GM12874 (cell line): Measurements from ENCODE around the gene NGB.

Experiments
- TF ChIP-seq, protein P1 (sequence below): IDR thresholded peaks from 2 replicates; pipeline ENCODE4 v1.5.1; 2011; ENCODE audit warnings: low read depth, mild to moderate bottlenecking, control low read depth, low read length, moderate library complexity; ENCODE audit not compliant: insufficient read depth

Gene NGB

DNA sequence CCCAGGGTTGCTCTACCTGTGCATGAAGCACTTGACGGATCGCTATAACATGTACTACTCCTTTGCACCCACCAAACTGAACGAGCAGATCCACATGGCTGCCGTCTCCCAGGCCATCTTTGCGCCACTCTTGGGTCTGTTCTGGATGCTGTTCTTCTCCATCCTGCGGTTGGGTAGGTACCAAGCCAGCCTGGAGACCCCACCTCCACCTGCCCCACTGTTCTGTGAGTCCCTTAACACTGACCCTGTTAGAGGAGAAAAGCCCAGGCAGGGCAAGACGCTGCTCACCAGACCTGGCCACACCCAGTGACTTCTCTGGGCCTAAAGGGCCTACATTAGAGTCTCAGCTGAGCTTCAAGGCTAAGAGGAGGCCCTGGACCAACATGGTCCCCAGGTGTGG is 21.7 kb downstream of the NGB start:
- TF ChIP-seq, protein P1, sequence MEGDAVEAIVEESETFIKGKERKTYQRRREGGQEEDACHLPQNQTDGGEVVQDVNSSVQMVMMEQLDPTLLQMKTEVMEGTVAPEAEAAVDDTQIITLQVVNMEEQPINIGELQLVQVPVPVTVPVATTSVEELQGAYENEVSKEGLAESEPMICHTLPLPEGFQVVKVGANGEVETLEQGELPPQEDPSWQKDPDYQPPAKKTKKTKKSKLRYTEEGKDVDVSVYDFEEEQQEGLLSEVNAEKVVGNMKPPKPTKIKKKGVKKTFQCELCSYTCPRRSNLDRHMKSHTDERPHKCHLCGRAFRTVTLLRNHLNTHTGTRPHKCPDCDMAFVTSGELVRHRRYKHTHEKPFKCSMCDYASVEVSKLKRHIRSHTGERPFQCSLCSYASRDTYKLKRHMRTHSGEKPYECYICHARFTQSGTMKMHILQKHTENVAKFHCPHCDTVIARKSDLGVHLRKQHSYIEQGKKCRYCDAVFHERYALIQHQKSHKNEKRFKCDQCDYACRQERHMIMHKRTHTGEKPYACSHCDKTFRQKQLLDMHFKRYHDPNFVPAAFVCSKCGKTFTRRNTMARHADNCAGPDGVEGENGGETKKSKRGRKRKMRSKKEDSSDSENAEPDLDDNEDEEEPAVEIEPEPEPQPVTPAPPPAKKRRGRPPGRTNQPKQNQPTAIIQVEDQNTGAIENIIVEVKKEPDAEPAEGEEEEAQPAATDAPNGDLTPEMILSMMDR, result no peak

DNA sequence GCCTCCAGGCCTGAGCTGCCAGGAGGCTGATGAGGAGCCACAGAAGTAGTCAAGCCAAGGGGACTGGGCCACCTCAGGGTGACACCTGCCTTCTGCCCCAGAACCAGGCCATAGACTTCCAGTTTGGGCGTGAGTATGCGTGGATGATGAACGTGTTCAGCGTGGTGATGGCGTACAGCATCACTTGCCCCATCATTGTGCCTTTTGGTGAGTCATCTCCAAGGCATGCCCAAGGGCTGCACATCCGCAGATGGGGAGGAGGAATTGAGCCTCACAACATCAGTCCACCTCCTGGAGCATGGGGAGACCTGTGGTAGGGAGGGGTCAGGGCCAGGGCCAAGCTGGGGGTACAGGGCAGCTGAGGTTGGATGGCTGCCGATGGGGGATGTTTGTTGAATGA is 22.3 kb downstream of the NGB start:
- TF ChIP-seq, protein P1, result no peak

DNA sequence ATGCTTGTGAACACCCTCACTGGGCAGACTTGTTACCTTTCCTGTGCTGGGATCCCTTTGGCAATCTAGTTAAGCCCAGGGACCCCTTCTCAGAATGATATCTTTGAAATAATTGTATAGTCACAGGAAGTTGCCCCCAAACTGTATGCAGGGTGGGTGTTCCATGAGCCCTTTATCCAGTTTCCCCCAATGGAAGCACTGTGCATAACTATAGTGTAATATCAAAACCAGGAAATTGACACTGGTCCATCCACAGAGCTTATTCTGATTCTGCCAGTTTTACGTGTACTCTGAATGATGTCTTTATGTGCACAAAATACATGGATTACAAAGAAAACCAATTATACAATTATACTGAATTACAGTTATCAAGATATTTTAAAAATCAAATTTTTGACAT is 24.2 kb downstream of the NGB start:
- TF ChIP-seq, protein P1, result no peak

DNA sequence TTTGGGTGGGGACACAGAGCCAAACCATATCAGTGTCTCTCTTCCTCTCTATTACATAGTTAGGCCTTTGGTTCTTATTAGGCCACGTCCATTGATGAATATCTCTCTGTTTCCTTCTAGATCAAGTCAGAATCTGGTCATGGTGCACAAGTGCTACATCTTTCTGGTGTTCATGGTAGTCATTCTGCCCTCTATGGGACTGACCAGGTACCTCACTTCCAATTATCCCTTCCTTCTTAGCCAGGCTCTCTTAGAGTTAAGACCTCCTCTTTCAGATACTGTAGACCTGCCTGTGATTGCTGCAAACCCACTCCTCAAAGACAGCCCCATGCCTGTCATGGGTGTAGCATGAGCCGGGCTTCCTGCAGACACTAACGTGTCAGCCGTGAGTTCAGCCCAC is 25.2 kb downstream of the NGB start:
- TF ChIP-seq, protein P1, result peak; percentile 11; the same call in 1 of the 2 replicates

DNA sequence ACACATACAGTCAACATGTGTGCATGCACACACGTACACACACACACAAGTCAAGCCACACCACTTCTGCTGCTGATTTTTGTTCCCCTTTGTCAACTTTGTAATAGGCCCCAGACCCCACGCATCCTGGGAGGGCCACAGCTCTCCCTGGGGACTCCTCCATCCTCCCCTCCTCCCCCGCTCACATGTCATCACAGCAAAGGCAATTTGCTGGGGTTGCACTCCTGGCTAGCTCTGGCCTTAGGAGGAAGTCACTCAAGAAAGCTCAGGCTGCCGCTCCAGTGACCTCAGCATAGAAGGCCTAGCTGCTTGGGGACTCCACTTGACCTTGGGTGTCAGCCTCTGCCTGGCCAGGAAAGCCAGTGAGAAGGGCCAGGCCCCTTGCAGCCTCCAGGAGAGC is 27.2 kb downstream of the NGB start:
- TF ChIP-seq, protein P1, result no peak

DNA sequence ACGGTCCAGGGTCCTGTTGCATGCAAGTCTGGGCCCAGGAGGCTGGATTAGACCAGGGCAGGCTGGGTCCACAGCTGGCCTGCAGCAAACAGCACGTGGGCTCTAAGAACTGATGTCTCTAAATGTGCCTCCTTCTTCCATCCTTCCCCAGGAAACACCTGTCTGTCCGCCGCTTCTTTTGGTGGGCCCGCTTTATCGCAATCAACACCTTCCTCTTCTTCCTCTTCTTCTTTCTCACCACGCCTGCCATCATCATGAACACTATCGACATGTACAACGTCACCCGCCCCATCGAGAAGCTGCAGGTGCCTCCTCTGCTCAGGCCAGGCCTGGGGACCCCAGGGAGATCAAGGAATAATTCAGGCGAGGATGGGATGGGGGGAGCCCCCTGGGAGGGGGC is 28.3 kb downstream of the NGB start:
- TF ChIP-seq, protein P1, result no peak

DNA sequence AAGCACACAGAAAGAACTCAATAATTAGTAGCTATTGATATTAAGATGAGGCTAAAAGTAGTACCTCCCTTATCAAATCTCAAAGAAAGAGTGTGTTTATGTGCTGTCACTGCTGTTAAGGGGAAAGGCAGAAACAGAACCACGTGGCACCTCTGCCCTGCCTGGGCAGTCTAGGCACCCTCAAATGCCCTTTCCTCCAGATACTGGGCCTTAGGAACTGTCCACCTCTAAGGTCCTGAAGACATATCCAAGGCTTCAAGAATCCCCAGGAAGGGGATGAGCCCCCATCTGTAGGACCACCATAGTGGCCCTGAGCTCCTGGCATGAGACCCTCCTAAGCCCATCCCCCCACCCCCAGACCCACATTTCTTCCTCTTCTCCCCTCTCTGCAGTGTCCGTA is 29.1 kb downstream of the NGB start:
- TF ChIP-seq, protein P1, result no peak
